Measurements from ENCODE around the gene GRM7. TPM values are rescaled to one million over a fixed set of nuclear protein-coding genes. Genes with fewer than 3 reads are reported as not detected.

The GRM7 gene
- total RNA-seq, 1 experiment from 2014 or later = not detected

DNA sequence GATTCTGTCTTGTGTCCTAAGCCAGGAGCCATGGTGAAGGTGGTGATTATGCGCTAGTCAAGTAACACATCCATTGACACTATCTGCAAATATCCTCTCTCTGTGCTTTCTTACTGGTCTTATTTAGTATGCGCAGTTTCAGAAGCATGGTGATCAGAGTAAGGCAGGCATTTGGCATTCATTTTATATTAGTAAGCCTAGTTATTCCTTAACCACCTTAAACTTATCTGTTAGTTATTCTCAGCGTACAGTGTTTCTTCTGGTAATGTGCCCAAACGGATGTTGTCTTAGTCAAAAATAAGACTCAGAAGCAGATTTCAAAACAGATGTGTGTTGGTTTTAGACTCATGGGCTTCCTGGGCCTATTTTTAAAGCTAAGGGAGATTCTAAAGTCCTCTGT, 329.2 kb downstream of the GRM7 start (continued):
- TF ChIP-seq POLR2A (IDR thresholded peaks at IDR 0.05; ENCODE audit: borderline replicate concordance, extremely low read depth, insufficient read depth, insufficient read length) (no peak), EGR1 (IDR thresholded peaks at IDR 0.05; ENCODE audit: low read depth) (no peak), ZFX (IDR thresholded peaks at IDR 0.05) (no peak), ZNF274 (IDR thresholded peaks at IDR 0.05; ENCODE audit: low read depth, low read length) (no peak)
- TF ChIP-seq, protein P1, sequence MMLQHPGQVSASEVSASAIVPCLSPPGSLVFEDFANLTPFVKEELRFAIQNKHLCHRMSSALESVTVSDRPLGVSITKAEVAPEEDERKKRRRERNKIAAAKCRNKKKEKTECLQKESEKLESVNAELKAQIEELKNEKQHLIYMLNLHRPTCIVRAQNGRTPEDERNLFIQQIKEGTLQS (IDR thresholded peaks at IDR 0.05) = no peak
- TF ChIP-seq, protein P2, sequence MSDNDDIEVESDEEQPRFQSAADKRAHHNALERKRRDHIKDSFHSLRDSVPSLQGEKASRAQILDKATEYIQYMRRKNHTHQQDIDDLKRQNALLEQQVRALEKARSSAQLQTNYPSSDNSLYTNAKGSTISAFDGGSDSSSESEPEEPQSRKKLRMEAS (IDR thresholded peaks at IDR 0.05) = no peak

DNA sequence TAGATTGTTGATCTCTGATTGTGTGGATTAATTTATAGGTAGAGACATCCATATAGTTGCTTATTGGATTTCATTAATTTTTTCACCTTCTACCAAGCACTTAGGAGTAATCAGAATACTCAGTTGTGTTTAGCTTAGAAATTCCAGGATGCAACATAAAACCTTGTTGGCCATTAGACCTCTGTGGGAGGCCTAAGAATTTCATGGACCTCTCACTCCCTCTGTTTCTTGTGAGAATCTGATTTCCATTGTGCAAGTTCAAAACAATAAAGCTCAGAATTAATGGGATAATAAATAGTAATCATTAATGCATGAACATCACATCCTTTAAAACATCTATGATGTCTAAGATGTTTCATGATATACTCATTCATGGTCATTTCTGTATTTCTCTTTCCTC, 332.4 kb downstream of the GRM7 start:
- no peak for DNase-seq (ENCODE audit: low read depth, low spot score)
- intact Hi-C loops (cut with micrococcal nuclease) = no loop called here
- TF ChIP-seq, protein P3, sequence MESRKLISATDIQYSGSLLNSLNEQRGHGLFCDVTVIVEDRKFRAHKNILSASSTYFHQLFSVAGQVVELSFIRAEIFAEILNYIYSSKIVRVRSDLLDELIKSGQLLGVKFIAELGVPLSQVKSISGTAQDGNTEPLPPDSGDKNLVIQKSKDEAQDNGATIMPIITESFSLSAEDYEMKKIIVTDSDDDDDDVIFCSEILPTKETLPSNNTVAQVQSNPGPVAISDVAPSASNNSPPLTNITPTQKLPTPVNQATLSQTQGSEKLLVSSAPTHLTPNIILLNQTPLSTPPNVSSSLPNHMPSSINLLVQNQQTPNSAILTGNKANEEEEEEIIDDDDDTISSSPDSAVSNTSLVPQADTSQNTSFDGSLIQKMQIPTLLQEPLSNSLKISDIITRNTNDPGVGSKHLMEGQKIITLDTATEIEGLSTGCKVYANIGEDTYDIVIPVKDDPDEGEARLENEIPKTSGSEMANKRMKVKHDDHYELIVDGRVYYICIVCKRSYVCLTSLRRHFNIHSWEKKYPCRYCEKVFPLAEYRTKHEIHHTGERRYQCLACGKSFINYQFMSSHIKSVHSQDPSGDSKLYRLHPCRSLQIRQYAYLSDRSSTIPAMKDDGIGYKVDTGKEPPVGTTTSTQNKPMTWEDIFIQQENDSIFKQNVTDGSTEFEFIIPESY (IDR thresholded peaks at IDR 0.05; ENCODE audit: extremely low read depth, insufficient replicate concordance, low read length) = no peak
- no peak for TF ChIP-seq SRF (IDR thresholded peaks at IDR 0.05; ENCODE audit: low read depth)
- TF ChIP-seq, protein P4, sequence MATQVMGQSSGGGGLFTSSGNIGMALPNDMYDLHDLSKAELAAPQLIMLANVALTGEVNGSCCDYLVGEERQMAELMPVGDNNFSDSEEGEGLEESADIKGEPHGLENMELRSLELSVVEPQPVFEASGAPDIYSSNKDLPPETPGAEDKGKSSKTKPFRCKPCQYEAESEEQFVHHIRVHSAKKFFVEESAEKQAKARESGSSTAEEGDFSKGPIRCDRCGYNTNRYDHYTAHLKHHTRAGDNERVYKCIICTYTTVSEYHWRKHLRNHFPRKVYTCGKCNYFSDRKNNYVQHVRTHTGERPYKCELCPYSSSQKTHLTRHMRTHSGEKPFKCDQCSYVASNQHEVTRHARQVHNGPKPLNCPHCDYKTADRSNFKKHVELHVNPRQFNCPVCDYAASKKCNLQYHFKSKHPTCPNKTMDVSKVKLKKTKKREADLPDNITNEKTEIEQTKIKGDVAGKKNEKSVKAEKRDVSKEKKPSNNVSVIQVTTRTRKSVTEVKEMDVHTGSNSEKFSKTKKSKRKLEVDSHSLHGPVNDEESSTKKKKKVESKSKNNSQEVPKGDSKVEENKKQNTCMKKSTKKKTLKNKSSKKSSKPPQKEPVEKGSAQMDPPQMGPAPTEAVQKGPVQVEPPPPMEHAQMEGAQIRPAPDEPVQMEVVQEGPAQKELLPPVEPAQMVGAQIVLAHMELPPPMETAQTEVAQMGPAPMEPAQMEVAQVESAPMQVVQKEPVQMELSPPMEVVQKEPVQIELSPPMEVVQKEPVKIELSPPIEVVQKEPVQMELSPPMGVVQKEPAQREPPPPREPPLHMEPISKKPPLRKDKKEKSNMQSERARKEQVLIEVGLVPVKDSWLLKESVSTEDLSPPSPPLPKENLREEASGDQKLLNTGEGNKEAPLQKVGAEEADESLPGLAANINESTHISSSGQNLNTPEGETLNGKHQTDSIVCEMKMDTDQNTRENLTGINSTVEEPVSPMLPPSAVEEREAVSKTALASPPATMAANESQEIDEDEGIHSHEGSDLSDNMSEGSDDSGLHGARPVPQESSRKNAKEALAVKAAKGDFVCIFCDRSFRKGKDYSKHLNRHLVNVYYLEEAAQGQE (IDR thresholded peaks at IDR 0.05; ENCODE audit: low read depth) = no peak
- TF ChIP-seq ELF1 (IDR thresholded peaks at IDR 0.05; ENCODE audit: borderline replicate concordance, low read depth) = no peak
- no peak for TF ChIP-seq POLR2A (IDR thresholded peaks at IDR 0.05; ENCODE audit: borderline replicate concordance, extremely low read depth, insufficient read depth, insufficient read length)
- TF ChIP-seq, protein P2 (IDR thresholded peaks at IDR 0.05) = no peak
- TF ChIP-seq SIN3A (IDR thresholded peaks at IDR 0.05; ENCODE audit: low read depth) = no peak
- no peak for TF ChIP-seq POLR2AphosphoS5 (IDR thresholded peaks at IDR 0.05; ENCODE audit: low read depth, low read length)
- H3K9me3 ChIP-seq (ENCODE audit: control insufficient read depth in 1 of 2, insufficient read depth in 1 of 2, low read depth in 1 of 2, low read length in 2 of 2) = no peaks in the 10 kb centered on the region
- H3K4me3 ChIP-seq (replicated peaks in 1 of 2; ENCODE audit: low read depth in 1 of 2, low read length in 2 of 2) = no peak overlapping the region
- H3K9ac ChIP-seq (ENCODE audit: low read length) = no peak overlapping the region
- H3K27ac ChIP-seq (ENCODE audit: low read depth, low read length) = no peak overlapping the region
- ChIA-PET RAD21 (ENCODE audit: low non-redundant PET in 1 of 2, low total read pairs in 2 of 2, uncharacterized antibody in 2 of 2, unreplicated experiment in 2 of 2) (no interaction called here), POLR2A (no interaction called here), CTCF (no interaction called here)
- H3K4me1 ChIP-seq (ENCODE audit: control insufficient read depth in 1 of 2, insufficient read depth in 2 of 2, low read length in 2 of 2) = no peaks in the 10 kb centered on the region
- H3K36me3 ChIP-seq (ENCODE audit: control insufficient read depth in 1 of 2, insufficient read depth in 2 of 2, low read length in 2 of 2) = no peaks in the 10 kb centered on the region
- no peak for ATAC-seq
- H4K20me1 ChIP-seq (ENCODE audit: insufficient read depth) = no peaks in the 10 kb centered on the region
- no peaks in the 10 kb centered on the region for H3K9me2 ChIP-seq (ENCODE audit: insufficient read depth)
- no peaks in the 10 kb centered on the region for H3K27me3 ChIP-seq (ENCODE audit: insufficient read depth, low read length)
- no peak overlapping the region for H3K4me2 ChIP-seq (ENCODE audit: low read length)
- BruUV-seq (replicated peaks) = no TSS peak
- H2AFZ ChIP-seq (ENCODE audit: low read depth, low read length, poor library complexity, severe bottlenecking) = no peak overlapping the region
- H3K79me2 ChIP-seq (ENCODE audit: insufficient read depth, low read length) = no peaks in the 10 kb centered on the region
